Gastrocnemius medialis (tissue), 4 donors: Measurements from ENCODE around the gene IL37.

Experiments
- POLR2A ChIP-seq, 2 donors: fragments of 450-650 bp; IDR thresholded peaks; one replicate each; pipeline ENCODE4 v1.6.1; 2017; ENCODE audit warnings: antibody characterized with exemption in 2 of 2, mild to moderate bottlenecking in 2 of 2, moderate library complexity in 2 of 2
- TF ChIP-seq, protein P1 (sequence below), 5 experiments: fragments of 450-650 bp in 3 of 5; fragments of 200-600 bp in 2 of 5; sonication (generic) in 2 of 5; IDR thresholded peaks in 4 of 5; conservative IDR thresholded peaks in 1 of 5; 1 replicate in 4 of 5; 2 replicates in 1 of 5; pipeline ENCODE4 v1.5.1; 2016 to 2019; ENCODE audit warnings: antibody characterized with exemption in 5 of 5, mild to moderate bottlenecking in 3 of 5, moderate library complexity in 3 of 5

GRCh38 chr2:112919086-112919485, 8.1 kb downstream of the IL37 start:
- TF ChIP-seq, protein P1, sequence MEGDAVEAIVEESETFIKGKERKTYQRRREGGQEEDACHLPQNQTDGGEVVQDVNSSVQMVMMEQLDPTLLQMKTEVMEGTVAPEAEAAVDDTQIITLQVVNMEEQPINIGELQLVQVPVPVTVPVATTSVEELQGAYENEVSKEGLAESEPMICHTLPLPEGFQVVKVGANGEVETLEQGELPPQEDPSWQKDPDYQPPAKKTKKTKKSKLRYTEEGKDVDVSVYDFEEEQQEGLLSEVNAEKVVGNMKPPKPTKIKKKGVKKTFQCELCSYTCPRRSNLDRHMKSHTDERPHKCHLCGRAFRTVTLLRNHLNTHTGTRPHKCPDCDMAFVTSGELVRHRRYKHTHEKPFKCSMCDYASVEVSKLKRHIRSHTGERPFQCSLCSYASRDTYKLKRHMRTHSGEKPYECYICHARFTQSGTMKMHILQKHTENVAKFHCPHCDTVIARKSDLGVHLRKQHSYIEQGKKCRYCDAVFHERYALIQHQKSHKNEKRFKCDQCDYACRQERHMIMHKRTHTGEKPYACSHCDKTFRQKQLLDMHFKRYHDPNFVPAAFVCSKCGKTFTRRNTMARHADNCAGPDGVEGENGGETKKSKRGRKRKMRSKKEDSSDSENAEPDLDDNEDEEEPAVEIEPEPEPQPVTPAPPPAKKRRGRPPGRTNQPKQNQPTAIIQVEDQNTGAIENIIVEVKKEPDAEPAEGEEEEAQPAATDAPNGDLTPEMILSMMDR (IDR thresholded peaks at IDR 0.05 in 4 of 5, conservative IDR thresholded peaks at IDR 0.05 in 1 of 5) = no peak
- TF ChIP-seq POLR2A (IDR thresholded peaks at IDR 0.05) = no peak
